GM19452 (cell line): ENCODE data around the gene BRS3.
"Not testable (repeated sequence)": the region's sequence is repeated elsewhere in the genome, so short reads cannot be mapped to it uniquely, and the experiment has no call there.

Source experiments
- ATAC-seq: cut with Tn5 transposase; IDR thresholded peaks from one replicate; pipeline ENCODE4 v1.9.1; 2021; ENCODE audit not compliant: unreplicated experiment

The BRS3 gene

GRCh38 chrX:136487647-136488046 lies at the start of gene BRS3:
BRS3 (plus strand) TSS chrX:136487947; CDS start chrX:136488115, 168 bp downstream.
- no peak for ATAC-seq

DNA sequence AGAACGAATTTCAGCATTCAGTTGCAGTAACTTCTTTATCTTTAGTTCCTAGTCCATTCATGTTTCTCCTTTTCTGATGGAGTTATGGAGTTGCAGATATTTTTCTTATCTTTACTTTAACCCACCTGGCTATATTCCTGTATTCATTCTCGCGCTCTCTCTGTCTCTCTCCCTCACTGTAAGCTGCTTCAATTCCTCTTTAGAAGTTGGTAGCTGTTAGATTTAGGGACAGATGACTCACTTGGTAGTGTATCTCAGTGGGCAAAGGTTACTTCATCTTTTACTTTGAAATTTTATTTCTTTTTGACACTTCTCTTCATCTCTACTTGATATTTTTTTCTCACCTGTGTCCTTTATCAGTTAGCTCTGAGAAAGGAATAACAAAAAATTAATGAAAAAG lies 49.6 kb upstream of the BRS3 start:
- no peak for ATAC-seq

DNA sequence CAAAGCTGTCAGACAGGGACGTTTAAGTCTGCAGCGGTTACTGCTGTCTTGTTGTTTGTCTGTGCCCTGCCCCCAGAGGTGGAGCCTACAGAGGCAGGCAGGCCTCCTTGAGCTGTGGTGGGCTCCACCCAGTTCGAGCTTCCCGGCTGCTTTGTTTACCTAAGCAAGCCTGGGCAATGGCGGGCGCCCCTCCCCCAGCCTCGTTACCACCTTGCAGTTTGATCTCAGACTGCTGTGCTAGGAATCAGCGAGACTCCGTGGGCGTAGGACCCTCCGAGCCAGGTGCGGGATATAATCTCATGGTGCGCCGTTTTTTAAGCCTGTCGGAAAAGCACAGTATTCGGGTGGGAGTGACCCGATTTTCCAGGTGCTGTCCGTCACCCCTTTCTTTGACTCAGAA lies 42.1 kb upstream of the BRS3 start:
- not testable (repeated sequence) for ATAC-seq

- ATAC-seq, result no peak
These were observed 41.5 kb upstream of the BRS3 start for GRCh38 chrX:136446208-136446607.

- ATAC-seq, result no peak
These were observed 40.4 kb upstream of the BRS3 start for GRCh38 chrX:136447308-136447707.

DNA sequence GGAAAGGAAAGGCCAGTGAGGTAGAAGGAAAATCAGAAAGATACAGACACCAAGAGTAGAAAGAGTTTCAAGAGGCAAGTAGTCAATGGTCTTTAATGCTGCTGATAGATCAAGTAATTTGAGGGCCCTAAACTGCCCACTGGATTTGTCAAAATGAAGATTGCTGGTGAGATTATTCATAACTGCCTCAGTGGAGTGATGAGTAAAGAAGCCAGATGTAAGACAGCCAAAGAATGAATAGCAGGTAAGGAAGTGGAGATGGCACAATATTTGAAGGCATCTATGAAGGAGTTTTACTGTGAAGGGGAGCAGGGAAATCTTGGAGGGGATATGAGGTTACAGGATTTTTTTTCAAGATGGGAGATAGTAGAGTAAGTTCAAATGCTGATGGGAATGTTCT lies 39.8 kb upstream of the BRS3 start:
- no peak for ATAC-seq

- ATAC-seq, result no peak
These were observed 37.5 kb upstream of the BRS3 start for GRCh38 chrX:136450050-136450830.

- ATAC-seq, result no peak
These were observed 35.1 kb upstream of the BRS3 start for GRCh38 chrX:136452614-136453013.

DNA sequence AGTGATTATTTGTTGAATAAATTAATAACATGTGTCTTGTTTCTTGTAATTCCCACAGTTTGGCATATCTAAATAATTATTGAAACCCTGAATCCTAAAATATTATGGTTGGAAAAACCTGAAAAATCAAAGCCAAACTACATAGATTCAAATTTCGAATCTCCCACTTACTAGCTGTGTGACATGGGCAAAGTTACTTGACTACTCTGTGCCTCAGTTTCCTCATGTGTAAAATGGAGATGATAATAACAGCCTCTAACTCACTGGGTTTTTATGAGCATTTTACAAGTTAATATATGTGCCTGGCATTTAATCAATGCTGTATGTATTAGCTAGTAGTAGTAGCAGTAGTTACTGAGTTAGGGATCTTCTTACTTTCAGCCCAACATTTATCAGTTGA lies 34.6 kb upstream of the BRS3 start:
- no peak for ATAC-seq

DNA sequence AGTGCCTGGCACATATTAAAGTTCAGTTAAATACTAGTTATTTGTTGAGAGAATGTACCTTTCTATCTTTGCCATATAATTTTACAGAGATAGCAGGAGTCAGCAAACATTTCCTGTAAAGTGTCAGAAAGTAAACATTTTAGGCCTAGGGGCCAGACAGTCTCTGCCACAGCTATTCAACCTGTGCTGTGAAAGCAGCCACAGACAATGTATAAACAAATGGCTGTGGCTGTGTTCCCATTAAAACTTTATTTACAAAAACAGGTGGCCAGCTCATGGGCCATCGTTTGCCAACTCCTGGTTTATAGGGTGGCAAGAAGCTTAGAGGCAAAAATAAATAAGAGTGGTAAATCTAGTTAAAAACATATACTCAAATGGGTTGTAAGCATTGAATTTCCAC lies 34.0 kb upstream of the BRS3 start:
- no peak for ATAC-seq

- no peak for ATAC-seq
These were observed 31.6 kb upstream of the BRS3 start for GRCh38 chrX:136456133-136456532.

- no peak for ATAC-seq
These were observed 30.3 kb upstream of the BRS3 start for GRCh38 chrX:136457303-136457917.

- no peak for ATAC-seq
These were observed 23.2 kb upstream of the BRS3 start for GRCh38 chrX:136464589-136464988.

DNA sequence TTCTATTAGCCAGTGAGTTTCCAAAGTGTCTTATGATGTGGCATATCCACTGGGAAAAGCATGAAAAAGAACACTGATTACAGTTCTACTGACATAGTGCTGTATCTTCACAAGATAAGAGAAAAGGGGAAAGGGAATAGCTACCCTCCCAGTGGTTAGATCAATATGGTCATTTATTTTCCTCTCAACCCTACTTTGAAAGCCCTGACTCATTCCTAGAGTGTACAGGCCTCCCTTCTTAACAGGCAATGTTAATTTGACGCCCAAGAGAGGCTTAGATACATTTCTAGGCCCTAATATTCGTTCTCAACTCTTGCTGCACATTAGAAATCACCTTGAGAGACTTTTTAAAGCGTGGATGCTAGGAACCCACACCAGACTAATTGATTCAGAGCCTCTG lies 20.4 kb upstream of the BRS3 start:
- no peak for ATAC-seq

DNA sequence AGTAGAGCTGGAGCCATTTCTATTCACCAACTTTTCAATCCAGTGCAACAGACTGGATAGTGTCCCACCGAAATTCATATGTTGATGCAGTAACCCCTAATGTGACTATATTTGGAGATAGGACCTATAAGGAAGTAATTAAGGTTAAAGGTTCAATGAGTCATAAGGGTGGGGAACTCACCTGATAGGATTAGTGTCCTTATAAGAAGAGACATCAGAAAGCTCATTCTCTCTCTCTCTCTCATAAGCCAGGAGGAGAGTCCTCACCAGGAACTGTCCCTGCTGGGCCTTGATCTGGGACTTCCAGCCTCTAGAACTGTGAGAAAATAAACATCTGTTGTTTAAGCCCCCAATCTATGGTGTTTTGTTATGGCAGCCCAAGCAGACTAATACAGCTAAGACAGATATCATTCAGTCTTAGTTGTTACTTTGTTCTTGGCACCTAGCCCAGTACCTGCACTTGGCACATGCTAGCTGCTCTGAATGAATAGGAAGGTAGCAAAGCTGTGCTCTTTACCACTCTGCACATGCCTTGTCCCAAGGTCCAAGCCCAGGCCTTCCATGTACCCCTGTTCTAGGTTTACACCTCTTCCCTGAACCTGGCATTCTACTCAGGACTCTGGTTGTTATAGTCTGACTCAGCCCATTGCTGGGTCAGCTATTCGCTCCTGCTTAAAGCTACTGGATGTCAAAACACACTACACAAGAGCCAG lies 19.2 kb upstream of the BRS3 start:
- no peak for ATAC-seq

DNA sequence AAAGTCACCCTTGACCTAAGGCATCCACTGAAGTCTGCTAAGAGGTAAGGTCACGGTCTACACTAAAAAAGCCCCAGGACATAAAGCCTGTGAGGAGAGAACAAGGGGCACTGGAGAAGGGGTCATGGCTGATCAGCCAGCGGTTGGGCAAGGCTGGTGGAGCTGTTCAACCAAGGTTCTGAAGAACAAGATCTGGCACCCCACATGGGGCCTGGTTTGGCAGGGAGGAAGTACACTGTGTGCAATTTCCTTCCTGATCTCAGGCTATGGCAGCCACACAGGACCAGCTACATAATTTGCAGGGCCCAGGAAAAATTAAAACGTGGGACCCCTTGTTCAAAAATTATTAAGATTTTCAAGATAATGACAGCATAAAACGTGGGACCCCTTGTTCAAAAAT lies 14.1 kb upstream of the BRS3 start:
- no peak for ATAC-seq

DNA sequence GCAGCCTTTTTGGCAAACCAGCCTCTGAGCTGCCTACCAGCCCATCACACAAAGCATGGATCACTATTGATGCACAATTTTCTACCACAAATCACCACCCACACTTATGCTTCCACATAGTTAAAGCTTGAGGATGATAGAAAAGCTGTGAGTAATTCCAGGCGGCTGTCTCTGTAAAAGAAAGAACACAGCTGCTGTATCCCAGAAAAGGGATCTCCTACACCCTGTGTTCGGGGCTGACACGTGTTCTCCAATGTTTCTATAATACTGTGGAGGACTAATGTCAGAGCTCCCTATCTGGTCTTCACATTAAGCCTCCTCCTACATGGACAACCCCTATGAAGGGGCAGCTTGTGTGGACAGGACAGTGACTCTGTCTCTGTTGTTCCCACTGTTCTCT lies 12.5 kb upstream of the BRS3 start:
- ATAC-seq, result no peak

DNA sequence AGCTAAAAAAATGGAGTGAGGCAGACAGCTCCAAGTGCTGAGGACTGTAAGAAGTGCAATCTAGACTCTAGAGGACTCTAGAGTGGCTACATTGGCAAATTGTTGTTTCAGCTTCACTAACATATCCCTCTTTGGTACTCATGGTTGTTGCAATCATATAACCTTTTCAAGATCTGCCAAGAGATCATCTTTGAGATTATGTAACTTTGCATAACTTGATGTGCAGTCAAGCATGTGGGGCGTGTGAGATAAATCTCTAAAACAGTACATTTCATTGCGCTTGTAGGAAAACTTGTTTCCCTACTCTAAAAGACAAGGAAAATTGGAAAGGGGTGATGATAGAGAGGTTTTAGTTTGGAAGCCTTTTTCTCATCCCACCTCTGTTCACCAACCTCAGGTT lies 11.2 kb upstream of the BRS3 start:
- ATAC-seq, result no peak

DNA sequence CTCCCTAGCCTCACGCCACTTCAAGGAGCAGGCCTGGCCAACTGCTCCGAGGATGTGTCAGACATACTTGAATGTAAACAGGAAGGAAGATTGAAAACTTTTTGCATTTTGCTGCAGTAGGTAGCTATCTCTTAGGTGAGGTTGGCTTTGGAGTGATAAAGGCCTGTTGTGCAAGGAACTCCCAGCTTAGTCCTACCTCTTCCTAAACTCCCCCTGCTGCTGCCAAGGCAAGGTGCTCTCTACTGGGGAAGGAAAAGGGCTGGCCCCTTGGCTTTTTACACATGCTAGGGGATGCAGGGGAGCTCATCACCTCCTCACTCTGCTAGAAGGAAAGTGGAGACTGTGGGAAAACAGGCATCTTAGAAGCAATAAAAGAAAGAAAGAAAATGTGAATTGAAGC lies 10.7 kb upstream of the BRS3 start:
- ATAC-seq, result no peak

DNA sequence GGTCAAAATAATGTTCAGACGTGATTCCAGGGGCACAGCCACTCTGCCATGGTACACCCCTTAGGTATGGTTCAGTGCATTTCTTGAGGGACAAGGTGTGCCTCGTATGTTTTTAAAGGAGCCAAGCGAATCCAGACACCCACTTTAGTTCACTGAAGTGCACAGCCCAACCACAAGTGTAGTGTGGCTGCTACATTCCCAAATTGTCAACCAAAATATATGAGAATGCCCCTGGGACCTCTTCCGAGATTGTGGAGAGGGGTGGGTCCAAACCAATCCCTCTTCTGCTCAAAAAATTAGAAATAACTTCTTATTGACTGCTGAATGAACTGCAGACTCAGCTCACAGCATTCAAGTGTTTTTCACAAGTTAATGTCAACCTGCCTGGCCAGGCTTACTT lies 7.4 kb upstream of the BRS3 start:
- ATAC-seq, result no peak

DNA sequence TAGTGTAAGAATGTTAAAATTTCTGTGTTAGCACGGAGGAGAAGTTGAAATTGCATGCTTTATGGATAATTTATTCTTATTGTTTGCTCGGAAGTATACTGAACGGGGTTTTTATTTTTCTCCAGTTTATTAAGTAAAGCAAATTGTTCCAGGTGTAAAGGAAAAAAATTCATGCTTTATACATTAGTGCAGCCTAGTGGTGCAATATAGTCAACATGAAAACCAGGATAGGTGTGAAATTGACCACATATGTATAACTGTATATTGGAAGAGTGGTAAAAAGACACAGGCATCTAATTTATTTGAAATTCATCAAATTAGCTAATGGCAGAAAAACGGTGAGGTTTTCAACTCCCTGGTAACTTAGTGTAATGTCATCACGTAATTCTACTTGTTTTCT lies 959 bp downstream of the BRS3 start:
- ATAC-seq, result no peak

- no peak for ATAC-seq
These were observed 4.1 kb downstream of the BRS3 start for GRCh38 chrX:136491832-136492231.
